ENCODE data around the gene FBXW5.

FBXW5 gene

DNA sequence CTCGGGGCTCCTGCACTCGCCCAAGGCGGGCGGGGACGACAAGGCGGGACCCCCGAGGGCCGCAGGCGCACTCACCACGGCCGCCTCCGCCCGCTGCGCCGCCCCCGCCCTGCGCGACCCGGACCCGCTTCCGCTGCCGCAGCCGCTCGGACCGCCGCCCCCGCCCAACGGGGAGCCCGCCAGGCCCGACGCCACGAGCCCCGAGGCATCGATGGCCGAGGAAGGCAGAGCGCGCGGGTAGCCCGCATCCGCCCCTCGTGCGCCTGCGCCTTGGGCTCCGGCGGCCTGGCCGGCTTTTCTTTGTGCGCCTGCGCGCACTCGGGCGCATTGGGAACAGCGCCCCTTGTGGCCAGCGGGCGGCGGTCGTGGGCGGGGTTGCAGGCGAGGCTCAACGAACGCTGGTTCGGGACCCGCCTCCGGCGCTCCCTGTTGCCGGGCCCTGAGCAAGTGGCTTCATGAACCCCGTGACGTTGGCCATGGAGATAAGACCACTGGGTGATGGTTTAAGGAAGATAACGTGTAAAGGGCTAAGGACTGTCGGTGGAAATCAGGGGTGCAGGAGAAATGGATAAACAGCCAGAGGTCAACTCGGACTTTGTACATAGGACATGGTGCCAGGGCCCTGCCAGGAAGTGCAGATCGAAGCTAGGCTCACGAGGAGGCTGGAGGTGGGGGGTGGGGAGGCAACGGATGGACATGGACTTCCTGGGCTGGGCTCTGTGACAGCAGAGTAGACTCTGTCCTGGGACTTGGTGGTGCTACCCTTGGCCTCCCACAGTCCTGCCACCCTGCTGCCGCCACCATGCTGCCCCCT is at the start of gene FBXW5, which contains the start of gene C8G:
TSS of gene FBXW5 (minus strand) at position 220 of the 814 bp plus-strand sequence. CDS start 655 bp downstream, outside the sequence.
TSS of gene C8G (plus strand) at position 725 of the 814 bp plus-strand sequence. CDS start at position 803, 78 bp downstream.
- peak; percentile 93 to 95 (median 94) for DNase-seq (ENCODE audit: low read depth in 2 of 3, low spot score in 2 of 3)

DNA sequence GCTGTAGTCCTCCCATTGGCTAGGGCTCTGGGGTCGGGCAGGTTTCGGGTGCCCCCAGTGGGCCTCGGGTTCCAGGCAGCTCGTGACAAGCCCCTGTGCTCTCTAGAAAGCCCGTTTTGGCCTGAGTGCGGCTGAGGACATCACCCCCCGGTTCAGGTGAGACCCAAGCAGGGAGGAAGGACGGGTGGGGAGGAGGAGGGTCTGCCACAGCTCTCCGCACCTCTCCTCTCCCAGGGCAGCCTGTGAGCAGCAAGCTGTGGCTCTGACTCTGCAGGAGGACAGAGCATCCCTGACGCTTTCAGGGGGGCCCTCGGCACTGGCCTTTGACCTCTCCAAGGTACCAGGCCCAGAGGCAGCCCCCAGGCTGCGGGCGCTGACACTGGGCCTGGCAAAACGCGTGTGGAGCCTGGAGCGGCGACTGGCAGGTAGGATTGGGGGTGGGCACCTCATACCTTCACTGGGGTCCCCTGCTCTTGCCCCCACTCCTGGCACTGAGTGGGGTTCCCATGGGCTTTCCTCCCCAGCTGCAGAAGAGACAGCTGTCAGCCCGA is 48.4 kb upstream of the FBXW5 start:
- no peak for DNase-seq (ENCODE audit: low read depth in 2 of 3, low spot score in 2 of 3)

DNA sequence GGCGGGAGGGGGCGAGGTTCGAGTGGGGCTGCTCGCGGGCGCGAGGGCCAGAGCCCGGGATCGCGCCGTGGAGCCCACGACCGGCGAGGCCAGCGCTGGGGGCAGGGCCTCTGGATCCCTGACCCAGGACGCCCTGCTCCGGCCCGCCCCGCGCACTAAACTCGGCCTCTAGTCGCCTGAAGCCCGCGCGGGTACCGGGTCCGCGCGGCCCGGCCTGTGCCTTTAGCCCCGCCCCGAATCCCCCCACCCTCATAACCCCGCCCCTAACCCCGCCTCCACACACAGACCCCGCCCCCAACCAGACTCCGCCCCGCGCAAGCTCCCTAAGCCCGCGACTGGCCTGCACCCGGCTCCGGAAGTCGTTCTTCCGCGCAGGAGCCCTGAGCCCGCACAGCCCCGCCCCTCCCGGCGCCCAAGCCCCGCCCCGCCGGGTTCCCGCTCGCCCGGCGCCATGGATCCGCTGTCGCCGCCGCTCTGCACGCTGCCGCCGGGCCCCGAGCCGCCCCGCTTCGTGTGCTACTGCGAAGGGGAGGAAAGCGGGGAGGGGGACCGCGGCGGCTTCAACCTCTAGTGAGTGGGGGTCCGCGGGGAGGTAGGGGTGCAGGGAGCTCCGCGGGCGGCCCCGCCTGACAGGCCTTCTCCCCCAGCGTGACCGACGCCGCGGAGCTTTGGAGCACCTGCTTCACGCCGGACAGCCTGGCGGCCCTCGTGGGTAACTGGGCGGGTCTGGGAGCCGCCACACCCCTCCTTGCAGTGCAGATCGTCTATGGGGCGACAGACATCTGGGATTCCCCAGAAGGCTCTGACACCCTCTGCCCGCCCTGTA is 47.7 kb upstream of the FBXW5 start, which contains the start of gene PAXX:
TSS of gene PAXX (plus strand) at position 430 of the 826 bp plus-strand sequence. CDS start at position 452, 22 bp downstream.
- DNase-seq (ENCODE audit: low read depth in 2 of 3, low spot score in 2 of 3): peak; percentile 85 to 92 (median 90)

GRCh38 chr9:136990242-136990911 is 45.8 kb upstream of the FBXW5 start:
- DNase-seq (ENCODE audit: low read depth in 2 of 3, low spot score in 2 of 3): no peak

- no peak for DNase-seq (ENCODE audit: low read depth in 2 of 3, low spot score in 2 of 3)
Observed at GRCh38 chr9:136988872-136989271, 44.3 kb upstream of the FBXW5 start.

- DNase-seq (ENCODE audit: low read depth in 2 of 3, low spot score in 2 of 3): no peak
Observed at GRCh38 chr9:136985853-136986252, 41.3 kb upstream of the FBXW5 start.

DNA sequence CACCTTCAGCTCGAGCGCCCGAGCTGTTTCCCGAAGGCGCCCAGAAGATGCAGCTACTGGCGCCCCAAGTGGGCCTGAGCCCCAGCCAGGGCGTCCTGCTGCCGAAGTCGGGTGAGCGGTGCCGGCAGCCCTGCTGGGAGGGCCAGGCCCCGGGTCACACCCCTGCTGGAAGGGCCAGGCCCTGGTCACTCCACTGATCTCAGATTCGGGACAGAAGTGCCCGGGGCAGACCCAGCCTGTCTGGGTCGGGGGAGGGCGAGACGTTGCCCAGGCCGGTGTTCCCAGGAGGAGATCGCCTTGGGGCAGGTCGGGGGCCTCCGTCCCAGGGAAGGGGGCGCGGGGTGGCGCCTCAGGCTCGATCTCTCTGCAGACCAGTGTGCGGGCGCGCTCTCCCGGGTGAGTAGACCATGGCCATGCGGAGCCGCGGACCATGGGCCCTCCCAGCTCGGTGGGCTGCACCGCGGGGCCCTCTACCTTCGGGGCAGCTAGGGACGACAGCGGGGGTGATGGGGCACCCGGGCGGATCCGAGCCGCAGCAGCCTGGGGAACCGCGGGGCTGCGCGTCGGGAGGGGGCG is 40.6 kb upstream of the FBXW5 start:
- no peak for DNase-seq (ENCODE audit: low read depth in 2 of 3, low spot score in 2 of 3)

DNA sequence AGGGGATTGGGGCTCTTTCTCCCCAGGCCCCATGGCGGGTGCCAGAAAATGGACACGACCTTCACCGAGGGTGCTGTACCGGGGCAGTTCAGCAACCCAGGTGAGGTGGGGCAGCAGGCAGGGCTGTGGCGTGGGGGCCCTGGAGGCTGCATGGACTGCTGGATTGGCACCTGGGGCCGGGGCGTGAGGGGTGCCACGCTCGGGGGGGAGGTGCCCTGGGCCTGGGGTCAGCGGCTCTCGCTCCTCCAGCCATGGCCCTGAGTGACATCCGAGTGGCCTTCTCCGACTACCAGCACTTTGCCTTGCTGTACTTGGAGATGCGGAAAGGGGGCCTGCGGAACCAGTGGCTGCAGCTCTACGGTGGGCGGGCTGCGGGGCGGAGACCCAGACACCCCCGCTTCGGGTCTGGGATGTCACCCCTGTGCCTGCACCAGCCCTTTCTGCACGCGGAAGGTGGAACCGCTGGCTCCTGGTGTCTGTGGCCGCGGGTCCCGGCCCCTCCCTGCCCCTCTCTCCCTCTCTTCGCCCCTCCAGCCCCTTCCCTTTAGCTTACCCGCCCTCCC is 40.0 kb upstream of the FBXW5 start:
- DNase-seq (ENCODE audit: low read depth in 2 of 3, low spot score in 2 of 3): no peak

DNA sequence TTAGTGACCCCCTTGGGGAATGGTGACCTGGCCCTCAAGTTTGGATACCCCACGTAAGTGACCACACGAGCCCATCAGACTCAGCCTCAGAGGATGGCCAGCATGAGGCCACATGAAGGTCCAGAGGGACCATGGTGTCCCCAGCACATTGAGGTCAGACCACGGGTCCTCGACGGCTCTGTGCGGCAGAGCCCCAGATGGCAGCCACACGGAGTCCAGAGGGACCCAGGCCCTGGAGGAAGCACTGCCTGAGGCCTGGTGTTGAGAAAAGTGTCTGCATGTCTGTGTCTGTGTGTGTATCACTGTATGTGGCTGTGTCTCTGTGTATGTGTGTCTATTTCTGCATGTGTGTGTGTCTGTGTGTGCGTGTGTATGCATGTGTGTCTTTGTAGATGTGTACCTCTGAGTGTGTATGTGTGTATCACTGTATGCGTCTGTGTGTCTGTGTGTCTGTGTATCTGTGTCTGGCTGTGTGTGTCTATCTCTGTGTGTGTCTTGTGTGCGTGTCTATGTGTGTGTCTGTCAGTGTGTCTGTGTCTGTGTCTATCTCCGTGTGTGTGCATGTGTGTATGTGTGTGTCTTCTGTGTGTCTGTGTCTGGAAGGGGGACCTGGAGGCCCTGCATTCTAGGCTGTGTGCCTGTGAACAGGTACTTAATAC is 39.2 kb upstream of the FBXW5 start:
- DNase-seq (ENCODE audit: low read depth in 2 of 3, low spot score in 2 of 3): no peak

DNA sequence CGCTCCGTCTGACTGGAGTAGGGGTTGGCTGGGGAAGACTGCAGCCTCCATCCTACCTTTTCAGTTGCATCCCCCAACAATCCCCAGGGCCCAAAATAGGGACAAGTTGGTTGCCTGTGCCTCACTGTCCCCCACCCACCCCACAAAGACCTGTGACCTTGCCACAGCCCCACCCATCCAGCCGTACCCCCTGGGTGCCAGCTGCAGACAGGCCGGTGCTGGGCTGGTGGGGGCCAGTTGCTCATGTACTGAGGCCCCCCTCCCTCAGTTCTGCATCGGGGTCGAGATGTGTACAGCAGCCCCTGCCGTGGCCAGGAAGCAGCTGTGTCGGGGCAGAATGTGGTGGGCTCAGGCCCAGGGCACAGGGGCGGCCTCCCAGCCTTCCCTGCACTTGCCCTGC is 38.6 kb upstream of the FBXW5 start:
- DNase-seq (ENCODE audit: low read depth in 2 of 3, low spot score in 2 of 3): no peak

GRCh38 chr9:136982232-136983051 is 37.9 kb upstream of the FBXW5 start, which contains the start of gene LCNL1:
LCNL1 (plus strand) TSS chr9:136982993; CDS start chr9:136983587, 594 bp downstream.
- no peak for DNase-seq (ENCODE audit: low read depth in 2 of 3, low spot score in 2 of 3)

- DNase-seq (ENCODE audit: low read depth in 2 of 3, low spot score in 2 of 3): no peak
Observed at GRCh38 chr9:136981588-136982231, 37.2 kb upstream of the FBXW5 start.

DNA sequence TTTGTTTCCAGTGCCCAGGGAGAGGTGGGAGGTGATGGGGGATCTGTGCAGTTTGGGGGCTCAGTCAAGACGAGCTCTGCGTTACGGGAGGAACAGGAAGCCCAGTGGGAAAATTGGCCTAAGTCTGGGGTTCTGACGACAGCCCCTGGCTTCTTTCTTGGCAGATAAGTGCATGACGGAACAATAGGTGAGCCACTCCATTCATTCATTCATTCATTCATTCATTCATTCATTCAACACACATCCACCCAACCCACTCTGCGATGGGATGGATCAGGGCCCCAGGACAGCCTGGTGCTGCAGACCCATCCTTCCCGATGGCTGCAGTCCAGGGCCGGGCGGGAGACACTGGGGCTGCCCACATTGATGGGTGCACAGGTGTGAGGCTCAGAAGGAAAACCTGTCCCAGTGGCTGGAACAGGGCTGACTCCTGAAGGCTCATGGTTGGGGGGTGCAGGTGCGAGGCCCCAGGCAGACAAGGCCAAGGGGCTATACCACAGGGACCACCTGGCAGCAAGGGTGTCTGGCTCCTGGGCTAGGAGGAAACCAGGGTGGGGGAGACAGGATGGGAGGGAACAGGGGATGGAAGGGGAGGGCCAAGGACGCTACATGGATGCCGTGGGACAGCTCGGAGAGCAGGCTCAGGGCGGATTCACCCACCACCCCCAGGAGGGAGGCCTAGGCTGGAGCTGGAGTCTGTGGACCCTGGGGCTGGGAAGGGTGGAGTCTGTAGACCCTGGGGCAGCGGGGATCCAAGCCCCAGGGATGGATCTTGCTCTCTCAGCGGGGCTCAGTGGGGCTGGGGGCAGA is 36.3 kb upstream of the FBXW5 start:
- no peak for DNase-seq (ENCODE audit: low read depth in 2 of 3, low spot score in 2 of 3)

- no peak for DNase-seq (ENCODE audit: low read depth in 2 of 3, low spot score in 2 of 3)
Observed at GRCh38 chr9:136979769-136980587, 35.4 kb upstream of the FBXW5 start.

- DNase-seq (ENCODE audit: low read depth in 2 of 3, low spot score in 2 of 3): no peak
Observed at GRCh38 chr9:136978865-136979544, 34.5 kb upstream of the FBXW5 start.

Measured in activated CD8-positive, alpha-beta memory T cell treated with anti-CD3 and anti-CD28 coated beads for 48 hours (primary cell).